Natural killer cell (primary cell): ENCODE data around the gene LIMS1. TPM values are rescaled to one million over a fixed set of nuclear protein-coding genes. Genes with fewer than 3 reads are reported as not detected.

Experiments used
- ATAC-seq, 3 donors: fragments of 150-1000 bp in 2 of 3; fragments of 200-7000 bp in 1 of 3; cut with Tn5 transposase; 1 replicate in 1 of 3; 2 replicates in 2 of 3; pipeline ENCODE4 v1.10.0; 2021; ENCODE audit warnings: mild to moderate bottlenecking in 2 of 3, moderate library complexity in 2 of 3
- DNase-seq, 2 donors: peaks; one replicate each; pipeline versions ENCODE4 v3.0.0 to v3.0.0-alpha.2; 2013 to 2021; ENCODE audit warnings: mixed read lengths in 1 of 2
- H3K27ac ChIP-seq: one replicate; pipeline ENCODE4 v1.5.1; 2013; ENCODE audit warnings: mild to moderate bottlenecking, low read length
- H3K27me3 ChIP-seq: one replicate; pipeline ENCODE4 v1.6.1; 2013; ENCODE audit warnings: low read length; ENCODE audit not compliant: control insufficient read depth, insufficient read depth
- H3K36me3 ChIP-seq: one replicate; pipeline ENCODE4 v1.6.1; 2013; ENCODE audit warnings: low read length; ENCODE audit not compliant: control insufficient read depth, insufficient read depth
- H3K4me1 ChIP-seq: one replicate; pipeline ENCODE4 v1.6.1; 2013; ENCODE audit warnings: low read length; ENCODE audit not compliant: control insufficient read depth, insufficient read depth
- H3K4me3 ChIP-seq: one replicate; pipeline ENCODE4 v1.5.1; 2013; ENCODE audit warnings: low read length
- H3K9me3 ChIP-seq: one replicate; pipeline ENCODE4 v1.6.1; 2013; ENCODE audit warnings: low read length; ENCODE audit not compliant: control insufficient read depth, insufficient read depth
- H3K27ac Mint-ChIP-seq, 2 donors: one replicate each; pipeline ENCODE4 v1.8.0; 2022; ENCODE audit warnings: mild to moderate bottlenecking in 2 of 2, mixed read lengths in 2 of 2, moderate library complexity in 1 of 2
- H3K27me3 Mint-ChIP-seq, 2 donors: one replicate each; pipeline ENCODE4 v1.8.0; 2022; ENCODE audit warnings: low read depth in 2 of 2, mixed read lengths in 2 of 2
- H3K36me3 Mint-ChIP-seq: one replicate; pipeline ENCODE4 v1.8.0; 2022; ENCODE audit warnings: mixed read lengths
- H3K4me1 Mint-ChIP-seq, 2 donors: one replicate each; pipeline ENCODE4 v1.8.0; 2022; ENCODE audit warnings: mixed read lengths in 2 of 2
- H3K4me3 Mint-ChIP-seq: one replicate; pipeline ENCODE4 v1.8.0; 2022; ENCODE audit warnings: mild to moderate bottlenecking, moderate library complexity, mixed read lengths
- H3K9me3 Mint-ChIP-seq, 2 donors: one replicate each; pipeline ENCODE4 v1.8.0; 2022; ENCODE audit warnings: mixed read lengths in 2 of 2
- WGBS: methylation state at CpG from one replicate; pipeline ENCODE4 v1.1.7; 2013; ENCODE audit warnings: missing lambda C conversion rate; ENCODE audit not compliant: insufficient coverage; 5-methylcytosine and 5-hydroxymethylcytosine counted together
- intact Hi-C: fragments of 100-400 bp; cut with micrococcal nuclease; formaldehyde crosslinking; loops from one replicate; pipeline ENCODE4 v1.14.2; 2022
- total RNA-seq, 4 donors: library from RNA; stranded (reverse); fragments of 120-200 nt in 1 of 4; gene quantifications; one replicate each; pipeline versions ENCODE4 v1.2.3 to v1.2.4, GENCODE V29; 2013 to 2022
- TF ChIP-seq, protein P1 (sequence below): fragments of 200-600 bp; IDR thresholded peaks from one replicate; pipeline ENCODE4 v1.8.0; 2022; ENCODE audit warnings: antibody characterized with exemption

LIMS1 gene
- total RNA-seq, 3 donors from 2014 or later (not counting 1 experiment from before 2014, with no cell fraction given) = 31.6 to 41.4 (median 34.8) TPM

DNA sequence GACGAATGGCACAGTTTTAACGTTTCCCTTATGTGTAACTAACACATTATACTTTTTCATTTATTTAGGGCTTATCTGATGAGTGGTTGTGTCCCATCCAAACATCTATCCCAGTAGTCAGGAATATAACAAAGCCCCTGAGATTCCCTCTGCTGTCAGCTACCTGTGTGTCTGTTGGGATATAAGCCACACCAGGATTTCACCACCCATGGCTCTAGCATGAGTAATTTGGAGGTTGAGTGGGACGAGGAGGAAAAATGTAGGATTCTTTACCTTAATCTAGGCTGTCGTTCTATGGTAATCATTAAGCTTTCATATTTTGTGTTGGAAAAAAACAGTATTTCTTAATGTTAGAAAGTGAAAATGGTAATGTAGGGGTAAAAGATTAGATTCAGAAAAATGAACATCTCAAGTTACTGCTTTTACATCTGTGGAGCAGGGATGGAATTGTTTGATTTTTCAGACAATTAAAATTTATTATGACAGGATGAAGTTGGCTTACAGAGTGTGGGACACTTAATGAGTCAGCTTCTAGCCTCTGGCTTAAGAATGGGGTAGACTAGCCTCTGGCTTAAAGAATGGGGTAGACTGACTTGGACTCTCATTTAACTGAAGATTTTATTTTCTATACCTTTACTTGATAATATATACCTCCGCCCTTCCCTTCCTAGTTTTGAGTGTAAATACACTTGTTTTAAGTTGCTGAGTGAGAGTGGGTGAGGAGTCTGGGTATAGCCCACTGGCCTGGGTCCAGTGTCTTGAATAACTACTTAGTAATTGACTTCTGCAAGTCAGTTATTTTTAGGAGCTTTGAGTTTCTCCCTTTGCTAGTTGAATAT is 96.5 kb downstream of the LIMS1 start:
- Mint-ChIP-seq H3K27ac (peak overlapping the region in 1 of 2 donors; percentile 23), H3K27me3 (no peaks in the 10 kb centered on the region), H3K36me3 (no peaks in the 10 kb centered on the region), H3K9me3 (no peaks in the 10 kb centered on the region), H3K4me1 (peaks cover 36 to 39% of the 10 kb centered on the region in 2 donors), H3K4me3 (no peak overlapping the region)
- H3K36me3 ChIP-seq = no peaks in the 10 kb centered on the region
- WGBS = 91% methylated on average over 2 of the region's 5 CpGs
- no peaks in the 10 kb centered on the region for H3K27me3 ChIP-seq
- H3K9me3 ChIP-seq = no peaks in the 10 kb centered on the region
- no peak for ATAC-seq
- DNase-seq = no peak
- intact Hi-C loops = no loop called here
- H3K4me3 ChIP-seq = no peak overlapping the region
- peaks cover 17% of the 10 kb centered on the region for H3K4me1 ChIP-seq
- H3K27ac ChIP-seq = no peak overlapping the region
- TF ChIP-seq, protein P1, sequence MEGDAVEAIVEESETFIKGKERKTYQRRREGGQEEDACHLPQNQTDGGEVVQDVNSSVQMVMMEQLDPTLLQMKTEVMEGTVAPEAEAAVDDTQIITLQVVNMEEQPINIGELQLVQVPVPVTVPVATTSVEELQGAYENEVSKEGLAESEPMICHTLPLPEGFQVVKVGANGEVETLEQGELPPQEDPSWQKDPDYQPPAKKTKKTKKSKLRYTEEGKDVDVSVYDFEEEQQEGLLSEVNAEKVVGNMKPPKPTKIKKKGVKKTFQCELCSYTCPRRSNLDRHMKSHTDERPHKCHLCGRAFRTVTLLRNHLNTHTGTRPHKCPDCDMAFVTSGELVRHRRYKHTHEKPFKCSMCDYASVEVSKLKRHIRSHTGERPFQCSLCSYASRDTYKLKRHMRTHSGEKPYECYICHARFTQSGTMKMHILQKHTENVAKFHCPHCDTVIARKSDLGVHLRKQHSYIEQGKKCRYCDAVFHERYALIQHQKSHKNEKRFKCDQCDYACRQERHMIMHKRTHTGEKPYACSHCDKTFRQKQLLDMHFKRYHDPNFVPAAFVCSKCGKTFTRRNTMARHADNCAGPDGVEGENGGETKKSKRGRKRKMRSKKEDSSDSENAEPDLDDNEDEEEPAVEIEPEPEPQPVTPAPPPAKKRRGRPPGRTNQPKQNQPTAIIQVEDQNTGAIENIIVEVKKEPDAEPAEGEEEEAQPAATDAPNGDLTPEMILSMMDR = no peak

DNA sequence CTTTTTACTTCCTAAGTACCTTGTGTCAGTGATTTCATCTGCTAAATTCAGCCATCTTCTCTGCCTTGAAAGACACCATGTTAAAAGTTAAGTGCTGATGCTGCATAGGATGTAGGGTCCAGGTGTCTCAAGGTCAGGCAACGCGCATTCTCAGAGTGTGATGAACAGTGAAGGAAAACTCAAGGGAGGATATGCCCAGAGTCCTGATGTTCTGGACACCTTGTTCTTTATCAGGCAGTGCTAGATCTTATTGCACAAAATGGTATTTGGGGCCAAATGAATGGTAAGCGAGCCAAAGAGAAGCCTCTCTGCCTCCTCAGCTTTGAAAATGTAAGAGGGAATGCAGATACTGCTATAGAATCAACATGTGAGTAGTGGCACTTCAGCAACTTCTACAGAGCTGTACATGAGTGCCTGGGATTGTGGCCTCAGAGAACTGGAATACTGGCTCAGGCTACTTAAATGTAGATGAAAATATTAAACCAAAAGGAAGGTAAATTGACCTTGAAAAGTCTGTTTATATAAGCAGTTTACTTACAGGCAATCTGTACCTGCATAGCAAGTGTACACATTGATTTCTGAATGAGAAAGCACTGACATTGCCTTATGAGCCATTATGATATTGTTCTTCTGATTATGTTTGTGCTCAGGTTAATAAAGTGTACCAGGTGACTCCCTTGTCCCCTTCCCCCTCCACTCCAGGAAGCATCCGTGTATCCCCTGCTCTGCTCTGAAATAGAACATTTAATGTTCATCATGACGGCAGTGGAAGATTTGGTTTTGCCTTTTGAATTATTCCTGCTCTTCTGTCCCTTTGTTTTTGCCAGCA is 98.3 kb downstream of the LIMS1 start:
- DNase-seq (no peak), ATAC-seq (no peak)
- Mint-ChIP-seq H3K4me1 (peaks cover 34 to 42% of the 10 kb centered on the region in 2 donors), H3K4me3 (no peak overlapping the region), H3K9me3 (no peaks in the 10 kb centered on the region), H3K27me3 (no peaks in the 10 kb centered on the region), H3K27ac (peak overlapping the region; percentile 4 to 29), H3K36me3 (no peaks in the 10 kb centered on the region)
- H3K27ac ChIP-seq = no peak overlapping the region
- no peaks in the 10 kb centered on the region for H3K27me3 ChIP-seq
- H3K4me3 ChIP-seq = no peak overlapping the region
- intact Hi-C loops = no loop called here
- no peaks in the 10 kb centered on the region for H3K36me3 ChIP-seq
- peaks cover 26% of the 10 kb centered on the region for H3K4me1 ChIP-seq
- no peaks in the 10 kb centered on the region for H3K9me3 ChIP-seq
- TF ChIP-seq, protein P1 = no peak
- WGBS = 91% methylated on average over 4 of the region's 5 CpGs

DNA sequence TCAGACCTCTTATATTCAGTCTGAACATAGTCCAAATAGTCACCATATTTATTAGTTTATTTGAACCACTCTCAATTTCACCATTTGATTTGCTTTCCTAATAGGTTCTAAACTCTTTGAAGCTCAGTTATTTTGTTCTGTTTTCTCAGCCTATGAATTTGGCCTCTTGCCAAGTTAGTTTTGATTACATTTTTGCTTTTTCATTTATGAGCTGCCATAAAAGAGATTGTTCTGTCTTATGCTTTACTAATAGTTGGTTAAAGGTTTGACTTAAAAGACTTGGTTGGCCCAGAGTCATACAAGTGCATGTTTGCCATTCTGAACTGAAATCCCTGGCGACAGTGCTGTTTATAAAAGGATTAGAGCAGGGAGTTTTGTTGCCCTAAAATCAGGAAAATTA is 99.1 kb downstream of the LIMS1 start:
- no peak for ATAC-seq

More for the DNA sequence above, 99.1 kb downstream of the LIMS1 start:
- Mint-ChIP-seq H3K27me3 (no peaks in the 10 kb centered on the region), H3K4me1 (peaks cover 34 to 42% of the 10 kb centered on the region in 2 donors), H3K27ac (peak overlapping the region in 1 of 2 donors; percentile 29), H3K36me3 (no peaks in the 10 kb centered on the region), H3K9me3 (no peaks in the 10 kb centered on the region), H3K4me3 (no peak overlapping the region)
- Histone ChIP-seq H3K36me3 (no peaks in the 10 kb centered on the region), H3K27me3 (no peaks in the 10 kb centered on the region), H3K4me1 (peaks cover 26% of the 10 kb centered on the region), H3K27ac (no peak overlapping the region), H3K4me3 (no peak overlapping the region), H3K9me3 (no peaks in the 10 kb centered on the region)
- intact Hi-C loops = no loop called here
- DNase-seq = no peak
- 100% methylated on average over 1 of the region's 1 CpG for WGBS
- TF ChIP-seq, protein P1 = no peak
